H1 (cell line): ENCODE results near the gene SLC2A14. TPM values are rescaled to one million over a fixed set of nuclear protein-coding genes. Genes with fewer than 3 reads are reported as not detected.

Source experiments
- CTCF ChIA-PET: fragments of 300-600 bp; sonication (Branson Sonifier 250); formaldehyde crosslinking; loops from one replicate; lab custom pipeline; 2021; ENCODE audit not compliant: partially characterized antibody; lab: Charles Lee
- POLR2A ChIA-PET: fragments of 300-600 bp; sonication (Branson Sonifier 250); formaldehyde crosslinking; loops from one replicate; lab custom pipeline; 2021; ENCODE audit warnings: inconsistent platforms; ENCODE audit not compliant: partially characterized antibody; lab: Charles Lee
- DNase-seq, 2 experiments: peaks; one replicate each; pipeline versions ENCODE4 v3.0.0 to v3.0.0-alpha.2; 2010 to 2022; ENCODE audit warnings: low spot score in 2 of 2, low read depth in 1 of 2, mixed read lengths in 1 of 2
- FAIRE-seq: peaks from 2 replicates; lab custom pipeline; 2011; peaks lifted over from hg19 to GRCh38; lab: Jason Lieb, UNC
- H2AFZ ChIP-seq: 2 replicates; pipeline ENCODE4 v1.8.1; 2012; ENCODE audit warnings: low read length, inconsistent platforms
- H2AK5ac ChIP-seq: 2 replicates; pipeline ENCODE4 v1.6.1; 2013; ENCODE audit warnings: low read depth, low read length
- H2BK120ac ChIP-seq: replicated peaks from 2 replicates; pipeline ENCODE3; 2013; ENCODE audit warnings: low read depth, low read length, inconsistent platforms
- H2BK12ac ChIP-seq: 2 replicates; pipeline ENCODE4 v1.6.1; 2013; ENCODE audit warnings: low read depth, low read length
- H2BK15ac ChIP-seq: 2 replicates; pipeline ENCODE4 v1.6.1; 2013; ENCODE audit warnings: low read length
- H2BK20ac ChIP-seq: 2 replicates; pipeline ENCODE4 v1.6.1; 2013; ENCODE audit warnings: low read length
- H2BK5ac ChIP-seq: 2 replicates; pipeline ENCODE4 v1.6.1; 2013; ENCODE audit warnings: low read depth, low read length
- H3K14ac ChIP-seq: 2 replicates; pipeline ENCODE4 v1.6.1; 2013; ENCODE audit warnings: inconsistent platforms; ENCODE audit not compliant: insufficient read length
- H3K18ac ChIP-seq: 2 replicates; pipeline ENCODE4 v1.6.1; 2013; ENCODE audit warnings: low read length; ENCODE audit errors: extremely low read depth
- H3K23ac ChIP-seq: 2 replicates; pipeline ENCODE4 v1.6.1; 2013; ENCODE audit warnings: inconsistent platforms; ENCODE audit not compliant: insufficient read length
- H3K23me2 ChIP-seq: 2 replicates; pipeline ENCODE4 v1.6.1; 2013; ENCODE audit warnings: low read depth, low read length
- H3K27ac ChIP-seq: 2 replicates; pipeline ENCODE4 v1.6.1; 2011; ENCODE audit warnings: low read depth, low read length, inconsistent platforms
- H3K27me3 ChIP-seq, 4 experiments: replicated peaks in 1 of 4; 1 replicate in 1 of 4; 2 replicates in 3 of 4; pipeline versions ENCODE4 v1.6.1 to v1.8.1; 2011 to 2013; ENCODE audit warnings: low read length in 3 of 4, mild to moderate bottlenecking in 3 of 4, inconsistent platforms in 2 of 4, mixed read lengths in 2 of 4, moderate library complexity in 1 of 4; ENCODE audit not compliant: control insufficient read depth in 3 of 4, insufficient read depth in 3 of 4; ENCODE audit errors: extremely low read depth in 1 of 4
- H3K36me3 ChIP-seq, 4 experiments: 2 replicates each; pipeline versions ENCODE4 v1.6.1 to v1.8.1; 2011 to 2013; ENCODE audit warnings: mild to moderate bottlenecking in 4 of 4, low read length in 3 of 4, moderate library complexity in 2 of 4, control low read depth in 1 of 4, inconsistent platforms in 1 of 4; ENCODE audit not compliant: insufficient read depth in 4 of 4, control insufficient read depth in 2 of 4
- H3K4ac ChIP-seq: replicated peaks from 2 replicates; pipeline ENCODE3; 2013; ENCODE audit warnings: low read length, low read depth, mixed read lengths, inconsistent platforms; ENCODE audit not compliant: insufficient read length
- H3K4me1 ChIP-seq, 4 experiments: replicated peaks in 1 of 4; 1 replicate in 1 of 4; 2 replicates in 3 of 4; pipeline versions ENCODE4 v1.6.1 to v1.8.1; 2011 to 2013; ENCODE audit warnings: low read length in 3 of 4, inconsistent platforms in 2 of 4, mixed read lengths in 1 of 4; ENCODE audit not compliant: insufficient read depth in 4 of 4, control insufficient read depth in 3 of 4
- H3K4me2 ChIP-seq, 2 experiments: 2 replicates each; pipeline versions ENCODE4 v1.6.1 to v1.8.1; 2011 to 2013; ENCODE audit warnings: low read depth in 2 of 2, low read length in 2 of 2, control low read depth in 1 of 2, inconsistent platforms in 1 of 2, mild to moderate bottlenecking in 1 of 2; ENCODE audit not compliant: insufficient read depth in 1 of 2
- H3K4me3 ChIP-seq, 4 experiments: fragments of 200-600, 300-600 bp in 1 of 4; sonication (generic), shearing (Covaris generic), sonication (Bioruptor Twin) in 1 of 4; 2 replicates each; pipeline versions ENCODE4 v1.5.1 to v1.8.1; 2011 to 2016; ENCODE audit warnings: low read length in 4 of 4, low read depth in 3 of 4, control low read depth in 2 of 4, inconsistent platforms in 2 of 4, mild to moderate bottlenecking in 2 of 4, mixed read lengths in 1 of 4, moderate library complexity in 1 of 4; ENCODE audit not compliant: insufficient read depth in 2 of 4; ENCODE audit errors: extremely low read depth in 1 of 4
- H3K56ac ChIP-seq: replicated peaks from 2 replicates; pipeline ENCODE3; 2013; ENCODE audit warnings: low read depth, mild to moderate bottlenecking, mixed read lengths, low read length, inconsistent platforms; ENCODE audit not compliant: insufficient read length
- H3K79me1 ChIP-seq: 2 replicates; pipeline ENCODE4 v1.6.1; 2013; ENCODE audit warnings: low read depth, low read length, control low read depth
- H3K79me2 ChIP-seq, 2 experiments: 2 replicates each; pipeline versions ENCODE4 v1.6.1 to v1.8.1; 2012 to 2013; ENCODE audit warnings: low read length in 2 of 2, mild to moderate bottlenecking in 2 of 2, inconsistent platforms in 1 of 2; ENCODE audit not compliant: insufficient read depth in 2 of 2, control insufficient read depth in 1 of 2
- H3K9ac ChIP-seq, 4 experiments: replicated peaks in 1 of 4; 1 replicate in 1 of 4; 2 replicates in 3 of 4; pipeline versions ENCODE4 v1.6.1 to v1.8.1; 2011 to 2013; ENCODE audit warnings: low read depth in 3 of 4, low read length in 3 of 4, control low read depth in 2 of 4, mild to moderate bottlenecking in 2 of 4, moderate library complexity in 2 of 4, inconsistent platforms in 1 of 4; ENCODE audit errors: extremely low read depth in 1 of 4
- H3K9me3 ChIP-seq, 2 experiments: 2 replicates each; pipeline versions ENCODE4 v1.6.1 to v1.8.1; 2012 to 2013; ENCODE audit warnings: mild to moderate bottlenecking in 2 of 2, moderate library complexity in 2 of 2, control low read depth in 1 of 2, inconsistent platforms in 1 of 2, low read depth in 1 of 2, low read length in 1 of 2, mixed read lengths in 1 of 2; ENCODE audit not compliant: insufficient read depth in 2 of 2
- H4K20me1 ChIP-seq, 2 experiments: replicated peaks in 1 of 2; 2 replicates each; pipeline versions ENCODE3 to v1.8.1; 2011 to 2013; ENCODE audit warnings: inconsistent platforms in 2 of 2, low read length in 2 of 2, mild to moderate bottlenecking in 1 of 2; ENCODE audit not compliant: insufficient read depth in 2 of 2, control insufficient read depth in 1 of 2
- H4K5ac ChIP-seq: 2 replicates; pipeline ENCODE4 v1.6.1; 2013; ENCODE audit warnings: low read length, low read depth, mixed read lengths, inconsistent platforms; ENCODE audit not compliant: insufficient read length
- H4K8ac ChIP-seq: 2 replicates; pipeline ENCODE4 v1.8.0; 2013; ENCODE audit warnings: mild to moderate bottlenecking, moderate library complexity, low read length, inconsistent platforms; ENCODE audit not compliant: insufficient read depth; ENCODE audit errors: extremely low read depth
- H4K91ac ChIP-seq: replicated peaks from 2 replicates; pipeline ENCODE3; 2013; ENCODE audit warnings: low read length, mixed read lengths, inconsistent platforms; ENCODE audit not compliant: insufficient read length
- BACH1 ChIP-seq: IDR thresholded peaks from 2 replicates; pipeline ENCODE4 v1.6.1; 2012; ENCODE audit warnings: low read length, improper control_type of control experiment
- BRCA1 ChIP-seq: IDR thresholded peaks from 2 replicates; pipeline ENCODE4 v1.6.1; 2012; ENCODE audit warnings: low read depth, low read length, improper control_type of control experiment
- KDM1A ChIP-seq: fragments of 200-600, 300-600 bp; sonication (generic); IDR thresholded peaks from 2 replicates; pipeline ENCODE4 v1.7.1; 2016; ENCODE audit warnings: mild to moderate bottlenecking, low read length, borderline replicate concordance
- POU5F1 ChIP-seq: IDR thresholded peaks from 2 replicates; pipeline ENCODE4 v1.6.1; 2011; ENCODE audit warnings: low read depth, mild to moderate bottlenecking, low read length, moderate library complexity
- SP2 ChIP-seq: IDR thresholded peaks from 2 replicates; pipeline ENCODE4 v1.6.1; 2012; ENCODE audit warnings: mild to moderate bottlenecking, low read length, inconsistent platforms
- TAF7 ChIP-seq: optimal IDR thresholded peaks from 2 replicates; pipeline ENCODE3; 2011; ENCODE audit warnings: low read depth, mild to moderate bottlenecking, inconsistent platforms, low read length, moderate library complexity, borderline replicate concordance
- WGBS, 2 experiments: shearing (Covaris generic) in 1 of 2; methylation state at CpG; one replicate each; pipeline versions ENCODE4 v1.1.6 to v1.1.7; 2013 to 2015; ENCODE audit warnings: low lambda C conversion rate in 2 of 2, mixed read lengths in 2 of 2, inconsistent platforms in 1 of 2, low coverage in 1 of 2, missing lambda C conversion rate in 1 of 2; ENCODE audit not compliant: insufficient replicate concordance in 2 of 2, insufficient coverage in 1 of 2, insufficient read length in 1 of 2; ENCODE audit errors: extremely low coverage in 1 of 2, missing lambda C conversion rate in 1 of 2; 5-methylcytosine and 5-hydroxymethylcytosine counted together
- polyA plus RNA-seq, 7 experiments: library from polyadenylated mRNA; depleted of rRNA in 3 of 7; stranded (reverse) in 5 of 7; unstranded in 2 of 7; fragments of >200 nt in 5 of 7; fragments of 200-250 nt in 2 of 7; gene quantifications; 1 replicate in 5 of 7; 2 replicates in 1 of 7; 4 replicates in 1 of 7; pipeline versions ENCODE4 v1.2.1 to v1.2.3, GENCODE V29; 2011 to 2013; ENCODE audit warnings: missing spikeins in 2 of 7, mixed read lengths in 2 of 7
- total RNA-seq: library from RNA; stranded (reverse); fragmentation: NEBNext Ultra II Directional; extraction: Animal tissue kit (Norgen Biotek cat#: 25700); gene quantifications from 2 replicates; pipeline ENCODE4 v1.2.1, GENCODE V29; 2021

The SLC2A14 gene
- total and polyA plus RNA-seq, 2 of the 8 experiments (the other 6 are each of a cell fraction or from before 2014, with no cell fraction given) = 11.1 to 19.3 TPM

DNA sequence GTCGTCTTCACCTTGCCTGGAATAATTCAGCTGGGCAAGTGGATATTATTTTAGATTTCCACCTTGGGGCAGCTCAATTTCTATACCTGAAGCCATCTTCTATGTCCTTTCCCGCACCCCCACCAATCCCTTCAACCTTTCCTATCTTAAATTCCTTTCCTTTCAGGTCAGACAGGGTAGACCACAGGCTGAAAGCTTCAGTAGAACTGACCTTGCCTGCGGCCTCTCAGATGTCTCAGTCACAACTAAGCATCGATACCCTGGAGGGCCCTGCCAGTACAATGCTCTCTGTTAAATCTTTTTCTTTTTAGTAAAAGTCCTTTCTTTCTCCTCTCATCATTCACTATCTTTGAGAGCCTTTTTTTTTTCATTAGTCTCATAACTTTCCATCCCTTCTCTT is 38.9 kb downstream of the SLC2A14 start:
- Histone ChIP-seq H3K18ac (no peak overlapping the region), H4K91ac (no peak overlapping the region), H3K9ac (no peak overlapping the region), H2BK12ac (no peak overlapping the region), H2AK5ac (no peak overlapping the region), H3K23me2 (no peaks in the 10 kb centered on the region), H2AFZ (no peak overlapping the region), H3K36me3 (no peaks in the 10 kb centered on the region), H2BK120ac (no peak overlapping the region), H3K27me3 (no peaks in the 10 kb centered on the region), H2BK5ac (no peak overlapping the region), H3K4ac (no peak overlapping the region), H3K56ac (no peak overlapping the region), H3K79me1 (no peaks in the 10 kb centered on the region), H3K9me3 (no peaks in the 10 kb centered on the region), H3K23ac (no peak overlapping the region), H3K79me2 (no peaks in the 10 kb centered on the region), H3K27ac (no peak overlapping the region), H3K14ac (no peak overlapping the region), H3K4me2 (no peak overlapping the region), H2BK15ac (no peak overlapping the region; the same call in 1 of the 2 replicates), H4K20me1 (no peaks in the 10 kb centered on the region), H4K5ac (no peak overlapping the region), H2BK20ac (0 out of 2 replicates have a peak overlapping the region, but pooled peaks have one; percentile 48), H3K4me1 (no peaks in the 10 kb centered on the region; a peak in 1 of 7 replicates), H3K4me3 (no peak overlapping the region), H4K8ac (no peak overlapping the region)
- ChIA-PET POLR2A (interaction anchor here (0.6 kb wide), 1 partner anchor 8 kb away, joined by 5 read pairs; no protein-coding TSS in a partner anchor), CTCF (interaction anchor here (0.6 to 1.1 kb wide), 5 partner anchors 9 to 875 kb away, joined by 3 to 4 read pairs (median 3); no protein-coding TSS in a partner anchor)
- FAIRE-seq (no peak), DNase-seq (no peak)
- 92% methylated on average over 4 of the region's 4 CpGs; no CpG with 5 or more reads in 1 of the 2 experiments for WGBS, 2 experiments
- TF ChIP-seq KDM1A = no peak
- no peak for TF ChIP-seq BACH1
- TF ChIP-seq TAF7 = no peak
- no peak for TF ChIP-seq POU5F1
- TF ChIP-seq SP2 = no peak
- no peak for TF ChIP-seq BRCA1
